GM21737 (cell line): Measurements from ENCODE around the gene LRP1B.
"Not testable (repeated sequence)": the region's sequence is repeated elsewhere in the genome, so short reads cannot be mapped to it uniquely, and the experiment has no call there.

Source experiments
- ATAC-seq: cut with Tn5 transposase; IDR thresholded peaks from one replicate; pipeline ENCODE4 v1.9.1; 2021; ENCODE audit warnings: mild to moderate bottlenecking, moderate library complexity; ENCODE audit not compliant: unreplicated experiment

LRP1B gene

DNA sequence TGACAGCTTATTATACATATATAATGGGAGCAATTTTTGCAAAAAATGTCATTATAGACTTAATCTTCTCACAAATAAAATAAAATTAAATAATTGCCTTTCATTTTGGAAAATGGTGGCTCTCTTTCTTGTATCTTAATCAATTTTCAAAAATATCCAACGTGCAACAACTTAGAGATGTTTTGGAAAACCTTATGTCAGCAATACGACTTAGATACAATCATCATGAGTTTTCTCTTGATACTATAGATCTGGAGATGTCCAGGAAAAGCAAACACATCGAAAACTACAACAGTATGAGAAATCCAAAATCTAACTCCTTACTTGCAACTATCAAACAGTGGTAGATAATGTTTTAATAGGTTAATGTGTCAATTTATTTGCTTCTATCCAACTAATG, 1529.0 kb downstream of the LRP1B start:
- no peak for ATAC-seq

DNA sequence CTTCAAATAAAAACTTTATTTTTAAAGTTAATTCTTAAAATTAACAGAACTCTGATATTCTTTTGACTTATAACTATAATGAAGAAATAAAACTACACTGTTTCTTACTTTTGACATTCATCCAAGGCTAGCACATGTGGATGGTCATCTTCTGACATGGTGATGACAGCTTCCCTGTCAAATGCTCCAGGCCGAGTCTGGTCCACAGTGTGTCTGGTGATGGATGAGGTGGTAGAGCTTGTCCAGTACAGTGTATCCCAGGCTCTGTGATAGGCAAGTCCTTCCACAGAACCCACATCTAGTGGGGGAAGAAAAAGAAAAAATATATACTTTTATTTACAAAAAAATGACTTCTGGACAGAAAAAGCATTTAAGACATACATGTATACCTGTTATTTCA, 1529.5 kb downstream of the LRP1B start:
- no peak for ATAC-seq

DNA sequence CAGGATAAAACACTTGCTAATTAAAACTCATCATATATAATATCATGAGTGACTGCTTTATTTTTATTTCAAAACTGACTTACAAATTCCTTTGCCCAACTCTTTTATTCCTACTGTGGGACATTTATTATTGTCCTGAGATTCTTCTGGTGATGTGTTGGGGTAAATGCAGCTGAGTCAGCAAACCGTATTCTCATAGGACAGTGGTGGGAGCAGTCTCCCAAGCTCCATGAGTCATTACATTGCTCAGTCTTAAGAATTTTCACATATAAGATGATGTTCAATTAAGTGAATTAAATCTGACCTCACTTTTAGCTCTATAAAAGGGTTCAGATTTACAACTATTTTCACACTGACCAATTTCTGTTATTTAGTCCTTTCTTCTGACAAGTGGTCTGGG, 1530.7 kb downstream of the LRP1B start:
- ATAC-seq: no peak

DNA sequence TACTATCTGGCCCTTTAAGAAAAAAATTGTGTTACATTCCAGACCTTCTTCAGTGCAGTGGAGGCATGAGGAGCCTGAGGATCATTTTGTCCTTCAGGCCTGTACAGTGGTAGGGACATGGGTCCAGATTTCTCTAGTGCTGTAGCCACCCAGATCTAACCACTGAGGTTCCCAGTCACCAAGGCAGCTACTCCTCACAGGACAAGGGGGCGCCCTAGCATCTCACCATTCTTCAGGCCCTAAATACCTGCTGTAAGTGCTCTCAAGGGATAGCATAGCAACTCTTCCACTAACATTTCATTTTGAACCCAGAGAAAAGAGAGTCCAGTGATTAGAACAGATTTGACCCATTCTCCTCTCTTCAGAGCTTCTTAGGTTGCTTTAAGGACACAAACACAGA, 1533.0 kb downstream of the LRP1B start:
- no peak for ATAC-seq

DNA sequence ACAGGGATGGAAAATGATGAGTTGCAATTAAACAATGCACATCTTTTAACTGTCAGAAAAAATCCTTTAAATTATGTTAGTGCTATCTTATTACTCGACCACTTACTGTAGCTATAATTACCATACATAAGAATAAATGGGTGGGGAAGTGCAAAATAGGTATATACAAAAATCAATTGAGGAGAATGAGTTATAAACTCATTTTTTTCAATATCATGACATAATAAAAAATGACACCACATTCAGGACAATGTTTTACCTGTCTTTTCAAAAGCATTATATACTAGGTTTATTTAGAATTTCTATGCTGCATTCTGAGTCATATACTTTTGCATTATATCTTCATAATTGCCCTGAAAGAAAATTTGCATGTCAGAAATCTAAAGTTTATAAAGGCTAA, 1533.6 kb downstream of the LRP1B start:
- no peak for ATAC-seq

DNA sequence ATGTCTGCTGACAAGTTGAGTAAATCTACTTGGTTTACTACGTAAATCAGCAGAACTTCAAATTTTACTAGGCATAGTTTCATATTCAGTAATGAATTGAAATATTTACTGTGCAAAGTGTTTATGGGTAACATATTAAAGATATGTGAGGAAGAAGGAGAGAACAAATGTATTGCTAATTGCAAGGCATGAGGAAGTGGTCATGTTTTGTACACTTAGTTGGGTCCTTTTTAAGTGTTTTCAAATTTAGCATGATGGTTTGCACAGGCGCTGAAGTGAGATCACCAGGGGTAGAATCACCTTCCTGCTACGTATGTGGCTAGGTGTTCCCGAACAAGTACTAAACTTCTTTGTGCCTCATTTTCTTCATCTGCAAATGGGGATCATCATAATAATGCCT, 1534.4 kb downstream of the LRP1B start:
- no peak for ATAC-seq

DNA sequence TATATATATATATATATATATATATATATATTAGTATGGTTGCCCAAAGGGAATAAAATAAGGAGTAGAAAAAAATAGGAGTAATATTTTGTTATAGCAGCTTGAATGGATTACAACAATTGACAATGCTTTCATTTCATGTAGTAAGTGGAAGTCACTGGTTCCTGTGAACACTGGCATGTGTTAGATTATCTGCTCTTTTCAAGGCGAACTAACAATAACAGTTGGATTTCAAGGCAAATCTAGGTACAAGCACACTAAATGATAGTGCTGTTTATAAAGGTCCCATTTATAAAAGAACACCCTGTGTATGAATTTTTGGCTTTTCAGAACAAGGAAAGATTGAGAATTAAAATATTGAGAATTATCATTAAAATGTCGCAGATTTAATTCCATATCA, 1535.7 kb downstream of the LRP1B start:
- no peak for ATAC-seq

DNA sequence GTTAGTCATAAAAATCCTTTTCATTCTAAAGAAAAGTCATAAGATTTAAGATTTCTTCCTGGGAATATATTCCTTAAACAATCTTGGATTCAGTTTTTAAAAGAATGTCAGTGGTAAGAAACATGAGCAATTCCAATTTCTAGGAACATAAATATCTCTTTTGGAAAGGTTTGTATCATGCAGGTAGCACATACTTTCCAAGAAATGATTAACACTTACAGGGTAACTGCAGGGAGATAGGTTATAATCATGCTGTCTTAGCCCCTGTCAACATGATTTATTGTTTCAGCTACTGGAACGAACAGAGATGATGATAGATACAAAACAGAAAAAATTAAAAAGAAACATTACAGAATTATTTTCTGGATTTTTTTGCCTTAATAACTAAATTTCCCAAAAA, 1537.7 kb downstream of the LRP1B start:
- ATAC-seq: no peak

DNA sequence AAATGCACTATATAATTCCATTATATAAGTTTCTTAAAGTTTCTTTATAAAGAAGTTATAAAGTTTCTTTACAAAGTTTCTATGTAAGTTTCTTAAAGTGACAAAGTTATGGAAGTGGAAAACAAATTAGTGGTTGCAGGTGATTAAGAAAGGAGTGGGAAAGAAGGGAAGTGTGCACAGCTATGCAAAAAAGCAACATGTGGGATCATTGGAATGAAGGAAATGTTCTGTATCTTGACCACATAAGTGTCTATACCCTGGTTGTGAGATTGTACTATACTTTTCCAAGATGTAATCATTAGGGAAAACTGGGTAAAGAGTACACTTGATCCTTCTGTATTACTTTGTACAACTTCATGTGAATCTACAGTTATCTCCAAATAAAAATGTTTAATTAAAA, 1541.1 kb downstream of the LRP1B start:
- ATAC-seq: no peak

DNA sequence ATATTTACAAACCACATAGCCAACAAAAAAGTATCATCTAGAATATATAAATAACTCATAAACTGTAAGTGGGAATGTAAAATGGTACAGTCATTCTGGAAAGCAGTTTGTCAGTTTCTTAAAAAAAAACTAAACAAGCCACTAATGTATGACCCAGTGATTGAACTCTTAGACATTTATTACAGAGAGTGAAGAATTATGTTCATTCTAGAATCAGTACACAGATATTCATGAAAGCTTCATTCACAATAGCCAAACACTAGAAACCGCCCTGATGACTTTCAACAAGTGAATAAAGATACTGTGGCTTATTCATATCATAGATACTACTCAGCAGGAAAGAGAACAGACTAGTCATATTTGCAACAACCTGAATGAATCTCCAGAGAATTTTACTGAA, 1541.5 kb downstream of the LRP1B start:
- ATAC-seq: no peak

DNA sequence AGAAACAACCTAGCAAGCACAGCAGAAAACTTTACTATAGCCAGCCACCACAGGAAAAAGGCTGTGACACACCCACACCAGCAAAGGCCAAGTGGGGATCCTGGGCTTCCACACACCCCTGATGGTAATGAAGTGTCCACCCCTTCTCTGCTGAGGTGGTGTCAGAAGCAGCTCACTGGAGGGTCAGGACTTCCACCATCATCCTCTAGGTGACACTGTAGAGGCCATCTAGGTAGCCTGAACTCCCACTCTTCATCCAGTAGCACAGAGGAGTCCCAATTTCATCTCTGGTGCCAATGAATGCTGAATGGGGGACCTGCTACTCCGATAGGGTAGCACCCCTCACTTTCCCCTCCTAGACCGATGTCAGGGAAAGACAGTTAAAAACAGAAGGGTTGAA, 1544.4 kb downstream of the LRP1B start:
- ATAC-seq: peak; percentile 94

DNA sequence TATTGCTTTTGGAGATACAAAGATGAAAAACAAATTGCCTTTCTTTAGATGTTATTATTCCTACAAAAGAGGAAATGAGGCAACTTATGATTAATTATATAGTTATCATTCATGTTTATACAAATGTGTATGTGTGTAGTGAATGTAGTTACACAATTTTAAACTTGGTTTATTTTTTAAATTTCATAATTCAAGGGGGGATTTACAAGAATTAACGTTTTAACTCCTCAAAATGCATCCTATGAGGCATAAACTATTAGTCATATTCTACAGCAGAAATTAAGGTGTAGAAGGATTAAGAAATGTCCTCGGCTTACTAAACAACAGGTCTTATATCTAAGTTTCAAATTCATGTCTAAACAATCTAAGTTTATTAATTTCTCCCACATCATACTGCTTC, 1545.8 kb downstream of the LRP1B start:
- no peak for ATAC-seq

DNA sequence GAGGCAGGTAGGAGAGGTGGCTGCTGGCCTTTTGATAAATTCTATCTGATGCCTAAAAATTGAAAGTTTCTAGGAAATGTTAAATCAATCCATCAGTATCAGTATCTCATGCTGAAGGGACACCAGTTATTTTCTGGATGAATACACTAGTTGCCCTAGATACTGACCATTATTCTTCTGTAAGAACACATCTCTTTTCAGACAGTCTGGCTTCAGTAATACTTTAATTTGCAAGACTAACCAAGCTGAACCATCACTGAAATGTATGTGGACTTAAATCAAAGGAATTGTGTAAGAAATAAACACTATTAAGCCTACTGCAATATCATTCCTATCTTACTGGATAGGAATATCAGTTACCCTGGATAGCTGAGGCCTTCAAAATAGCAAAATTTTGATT, 1546.3 kb downstream of the LRP1B start:
- ATAC-seq: no peak

DNA sequence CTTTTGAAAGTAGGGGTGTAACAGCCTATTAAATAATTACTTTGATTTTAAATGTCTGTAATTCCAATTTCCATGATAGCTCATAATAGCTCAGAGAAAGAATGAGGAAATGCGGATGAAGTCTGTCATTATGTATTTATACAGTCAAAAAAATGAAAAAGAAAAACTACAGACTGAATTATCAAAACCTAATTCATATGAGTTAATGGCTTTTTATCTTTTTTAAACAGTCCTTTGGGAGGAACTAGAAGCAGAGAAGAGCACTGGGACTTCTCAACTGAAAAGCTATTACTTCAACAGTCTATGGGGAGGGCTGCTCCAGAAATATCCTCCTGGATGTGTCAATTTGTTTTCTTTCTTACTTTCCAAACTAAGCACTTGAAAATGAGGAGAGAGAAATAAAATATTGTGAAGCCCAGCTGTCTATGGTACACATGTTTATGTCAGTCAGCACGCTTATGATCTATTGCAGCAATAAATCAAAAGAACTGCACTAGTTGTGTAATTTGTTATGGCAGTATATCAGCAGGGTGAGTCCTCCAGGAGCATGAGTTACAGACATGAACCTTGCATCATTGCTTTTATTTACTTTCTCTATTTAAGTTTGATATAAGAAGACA, 1550.2 kb downstream of the LRP1B start:
- no peak for ATAC-seq

DNA sequence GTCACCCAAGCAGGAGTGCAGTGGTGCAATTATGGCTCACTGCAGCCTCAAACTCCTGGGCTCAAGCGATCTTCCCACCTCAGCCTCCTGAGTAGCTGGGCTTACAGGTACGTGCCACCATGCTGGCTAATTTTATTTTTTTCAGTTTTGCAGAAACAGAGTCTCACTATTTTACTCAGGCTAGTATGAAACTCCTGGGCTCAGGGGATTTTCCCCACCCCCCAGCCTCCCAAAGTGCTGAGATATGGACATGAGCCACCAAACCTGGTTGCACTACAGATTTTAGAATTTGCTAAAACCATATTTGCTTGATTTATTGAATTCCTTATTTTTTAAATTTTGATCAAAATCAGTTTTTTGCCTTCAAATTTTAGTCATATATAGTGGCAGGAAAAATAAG, 1553.4 kb downstream of the LRP1B start:
- no peak for ATAC-seq

DNA sequence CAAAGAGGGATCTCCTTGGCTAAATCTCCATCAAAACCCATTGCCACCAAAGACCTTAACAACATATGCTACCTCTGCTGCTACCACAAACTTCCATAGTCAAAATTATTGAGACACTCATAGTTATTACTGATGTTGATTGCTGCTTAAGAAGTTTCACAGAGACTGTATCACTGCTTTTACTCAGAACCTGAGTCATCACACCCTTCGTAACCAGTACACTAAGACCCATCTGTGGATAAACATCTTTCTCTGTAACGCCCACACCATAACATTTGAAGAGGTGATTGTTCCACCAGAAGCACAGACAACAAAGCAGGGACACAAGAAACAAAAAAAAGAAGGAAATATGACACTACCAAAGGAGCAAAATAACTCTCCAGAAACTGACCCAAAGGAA, 1563.1 kb downstream of the LRP1B start:
- no peak for ATAC-seq

DNA sequence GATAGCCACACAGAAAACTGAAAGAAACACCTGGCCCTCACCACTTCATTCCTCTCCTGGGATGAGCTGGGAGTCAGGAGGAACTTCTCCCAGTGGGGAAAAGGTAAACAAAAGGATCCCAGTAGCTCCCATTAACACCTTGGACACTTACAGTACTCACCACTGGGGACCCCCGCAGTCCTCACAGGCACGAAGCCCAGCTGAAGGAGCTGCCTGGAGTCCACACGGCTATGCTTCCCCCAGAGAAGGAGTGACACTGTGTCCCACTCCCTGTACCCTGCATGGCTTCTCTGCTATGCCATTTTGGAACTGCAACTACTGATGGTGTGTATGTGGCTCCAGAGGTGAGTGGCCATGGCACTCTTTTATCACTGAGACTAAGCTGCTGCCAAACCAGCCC, 1565.1 kb downstream of the LRP1B start:
- ATAC-seq: no peak

DNA sequence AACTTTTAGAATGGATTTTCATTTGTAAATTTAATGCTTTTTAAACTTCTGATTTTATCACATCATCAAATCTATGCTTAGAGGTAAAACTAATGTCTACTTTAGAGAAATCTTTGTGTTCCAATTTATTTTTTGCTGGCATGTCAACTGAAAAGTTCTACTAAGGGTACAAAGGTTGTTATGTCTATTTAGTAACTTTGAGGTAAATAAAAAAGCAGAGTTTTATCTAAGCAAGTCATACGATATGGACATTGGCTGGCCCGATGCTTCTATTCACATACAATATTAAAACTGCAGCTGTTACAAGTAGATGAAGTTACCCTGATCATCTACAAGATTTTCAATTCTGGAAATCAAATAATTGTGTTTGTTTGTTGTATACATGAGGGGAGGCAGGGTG, 1575.1 kb downstream of the LRP1B start:
- no peak for ATAC-seq

DNA sequence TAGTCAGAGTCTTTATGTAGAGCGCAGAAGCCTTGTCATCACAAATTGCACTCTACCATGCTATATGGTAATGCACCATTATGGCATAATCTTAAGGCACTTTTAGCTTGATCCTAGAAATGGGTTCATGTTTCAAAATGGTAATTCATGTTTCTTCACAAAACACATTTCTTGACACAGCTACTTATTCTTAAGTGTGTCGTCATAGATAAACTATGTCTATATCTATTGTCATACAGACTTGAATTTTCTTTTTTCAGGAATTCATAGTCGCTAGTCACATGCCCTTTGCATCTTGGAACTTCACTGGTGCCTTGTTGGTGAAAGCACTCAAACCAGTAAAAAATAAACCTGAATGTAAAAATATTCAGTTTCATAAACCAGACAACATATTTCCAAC, 1578.2 kb downstream of the LRP1B start:
- ATAC-seq: no peak

DNA sequence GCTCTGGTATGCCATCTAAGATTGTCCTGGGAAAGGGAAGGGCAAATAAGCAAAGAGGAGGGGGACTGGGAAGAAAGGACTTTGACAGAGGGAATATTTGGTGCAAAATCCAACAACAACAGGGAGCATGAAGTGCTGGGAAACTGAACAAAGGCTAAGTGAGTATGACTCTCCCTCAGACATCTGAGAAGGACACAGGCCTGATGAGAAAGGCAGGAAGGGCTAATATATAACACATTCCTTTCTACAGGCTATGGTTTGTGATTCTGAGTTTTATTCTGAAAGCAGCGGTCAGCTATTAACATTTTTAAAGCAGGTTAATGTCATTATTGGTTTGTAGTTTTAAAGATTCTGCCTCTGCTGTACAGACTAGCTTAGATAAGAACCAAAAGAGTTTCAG, 1579.5 kb downstream of the LRP1B start:
- ATAC-seq: no peak

DNA sequence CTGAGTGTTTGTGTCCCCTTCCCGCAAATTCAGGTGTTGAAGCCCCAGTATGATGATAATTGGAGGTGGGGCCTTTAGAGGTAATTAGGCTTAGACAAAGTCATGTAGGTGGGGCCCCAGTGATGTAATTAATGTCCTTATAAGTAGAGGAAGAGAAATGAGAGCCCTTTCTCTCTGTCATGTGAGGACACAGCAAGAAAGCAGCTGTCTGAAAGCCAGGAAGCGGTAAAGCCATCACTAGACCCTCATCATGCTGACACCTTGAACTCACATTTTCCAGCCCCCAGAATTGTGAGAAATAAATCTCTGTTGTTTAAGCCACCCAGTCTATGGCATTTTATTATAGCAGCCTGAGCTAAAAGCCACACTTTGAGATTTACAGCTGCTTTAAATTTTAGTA, 1580.0 kb downstream of the LRP1B start:
- ATAC-seq: no peak

DNA sequence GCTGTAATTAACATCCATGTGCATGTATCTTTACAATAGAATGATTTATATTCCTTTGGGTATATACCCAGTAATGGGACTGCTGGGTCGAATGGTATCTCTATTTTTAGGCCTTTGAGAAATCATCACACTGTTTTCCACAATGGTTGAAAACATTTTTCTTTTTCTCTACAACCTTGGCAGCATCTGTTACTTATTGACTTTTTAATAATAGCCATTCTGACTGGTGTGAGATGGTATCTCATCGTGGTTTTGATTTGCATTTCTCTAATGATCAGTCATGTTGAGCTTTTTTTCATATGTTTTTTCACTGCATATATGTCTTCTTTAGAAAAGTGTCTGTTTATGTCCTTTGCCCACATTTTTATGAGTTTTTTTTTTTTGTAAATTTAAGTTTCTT, 1586.0 kb downstream of the LRP1B start:
- not testable (repeated sequence) for ATAC-seq

DNA sequence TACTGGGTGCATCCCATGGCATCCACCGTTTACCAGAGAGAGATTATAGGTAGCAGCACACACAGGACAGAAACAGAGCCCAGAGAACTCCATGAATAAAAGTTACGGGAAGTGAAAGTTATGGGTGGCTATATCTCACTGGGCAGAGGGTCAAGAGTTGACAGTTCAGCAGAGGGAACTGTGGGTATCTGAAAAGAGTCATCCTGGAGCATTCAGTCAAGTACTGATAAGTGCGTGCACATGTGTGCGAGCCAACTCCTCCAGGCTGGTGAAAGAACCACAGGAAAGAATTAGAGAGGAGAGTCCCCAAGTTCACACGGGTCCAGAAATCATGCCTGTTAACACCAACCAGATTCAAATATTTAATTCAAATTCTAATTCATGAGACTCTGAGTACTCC, 1588.2 kb downstream of the LRP1B start:
- ATAC-seq: no peak
